LNCaP clone FGC (cell line): Measurements from ENCODE around the gene PTGDS.

Source experiments
- DNase-seq: peaks from one replicate; pipeline ENCODE4 v3.0.0-alpha.2; 2011; ENCODE audit warnings: low read depth
- H3K4me3 ChIP-seq: 2 replicates; pipeline ENCODE4 v1.5.1; 2011; ENCODE audit warnings: mild to moderate bottlenecking, low read depth, low read length, control low read depth
- CTCF ChIP-seq: IDR thresholded peaks from 2 replicates; pipeline ENCODE4 v1.5.1; 2012; ENCODE audit warnings: mild to moderate bottlenecking; ENCODE audit not compliant: control insufficient read depth, insufficient read depth; ENCODE audit errors: extremely low read depth

The PTGDS gene

GRCh38 chr9:136957901-136958300 lies 19.4 kb upstream of the PTGDS start:
- TF ChIP-seq CTCF = no peak
- no peak for DNase-seq

DNA sequence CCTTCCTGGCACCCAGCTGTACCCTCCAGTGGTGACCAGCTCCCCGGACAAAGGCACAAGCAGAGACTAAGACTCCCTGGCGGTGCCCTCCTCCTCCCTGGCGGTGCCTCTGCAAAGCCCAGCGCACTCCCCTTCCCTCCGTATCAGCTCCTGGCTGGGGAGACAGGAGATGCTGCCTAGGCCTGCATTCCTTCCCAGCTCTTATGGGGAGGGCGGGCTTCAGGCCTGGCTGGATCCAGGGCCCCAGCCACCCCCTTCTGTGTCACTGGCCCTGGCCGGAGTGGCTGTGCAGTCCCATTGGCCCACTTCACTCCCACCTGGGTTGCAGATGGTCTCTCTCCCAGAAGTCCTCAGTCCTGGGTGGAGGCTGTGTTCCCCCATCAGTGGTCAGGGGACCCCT lies 18.8 kb upstream of the PTGDS start:
- DNase-seq = no peak
- H3K4me3 ChIP-seq = no peak overlapping the region
- no peak for TF ChIP-seq CTCF

More at GRCh38 chr9:136957901-136958300, 19.4 kb upstream of the PTGDS start:
- no peak overlapping the region for H3K4me3 ChIP-seq

DNA sequence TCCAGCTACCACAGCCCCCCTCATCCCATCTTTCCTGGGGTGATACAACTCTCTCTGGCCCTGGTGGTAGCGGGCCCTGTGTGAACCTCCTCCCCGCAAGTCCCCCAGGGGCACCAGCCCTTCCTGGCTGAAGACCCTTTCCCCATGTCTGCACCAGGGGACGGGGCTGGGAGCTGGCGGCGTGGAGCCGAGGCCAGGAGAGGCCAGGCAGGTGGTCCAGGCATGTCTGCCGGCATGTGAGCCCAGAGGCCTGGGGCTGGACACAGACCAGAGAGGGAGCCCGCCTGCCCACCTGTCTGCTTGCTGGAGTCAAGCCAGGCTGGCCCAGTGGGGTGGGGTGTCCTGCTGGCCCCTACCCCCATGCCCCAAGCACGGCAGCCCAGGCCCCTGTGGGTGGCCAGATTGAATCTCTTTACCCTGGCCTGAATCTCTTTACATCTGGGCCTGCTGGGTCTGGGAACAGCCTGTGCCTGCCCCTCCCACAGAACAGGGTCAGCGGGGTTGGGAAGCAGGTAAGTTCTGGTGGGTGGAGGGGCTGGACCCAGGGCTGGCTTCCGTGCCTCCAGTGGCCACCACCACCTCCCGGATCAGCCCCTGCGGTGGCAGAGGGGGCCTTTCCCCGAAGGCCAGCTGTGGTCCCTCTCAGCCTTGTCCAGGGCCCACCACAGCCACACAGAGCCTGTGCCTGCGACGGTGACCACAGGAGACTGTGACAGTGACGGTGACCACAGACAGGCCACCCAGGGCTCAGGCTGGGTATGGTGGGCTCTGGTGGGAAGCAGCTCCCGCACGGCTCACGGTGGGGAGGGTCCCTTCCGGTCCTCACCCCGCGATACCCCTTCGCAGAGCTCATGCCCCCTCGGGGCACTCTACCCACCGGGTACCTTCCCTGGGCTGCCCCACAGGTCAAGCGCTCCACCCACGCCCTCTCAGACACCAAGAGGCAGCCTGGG lies 18.1 kb upstream of the PTGDS start:
- no peak for DNase-seq
- no peak for TF ChIP-seq CTCF
- H3K4me3 ChIP-seq = no peak overlapping the region

- H3K4me3 ChIP-seq = no peak overlapping the region
- TF ChIP-seq CTCF = no peak
- no peak for DNase-seq
Measured at GRCh38 chr9:136960212-136960937, 16.9 kb upstream of the PTGDS start.

DNA sequence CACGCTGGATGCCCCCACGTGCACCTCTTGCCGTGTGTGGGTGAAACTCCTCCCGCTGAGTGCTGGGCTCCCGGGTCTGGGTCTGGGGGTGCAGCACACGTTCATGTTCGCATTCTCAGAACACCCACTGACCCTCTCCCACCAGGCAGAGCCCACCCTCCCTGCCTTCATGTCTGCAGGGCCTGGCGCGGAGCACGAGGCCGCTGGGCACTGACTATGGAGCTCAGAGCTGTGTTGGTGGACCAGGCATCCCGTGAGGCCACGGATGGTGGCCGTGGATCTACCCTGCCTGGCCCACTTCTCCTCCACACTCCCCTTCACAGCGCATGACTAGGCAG lies 16.4 kb upstream of the PTGDS start:
- no peak for DNase-seq
- no peak overlapping the region for H3K4me3 ChIP-seq
- no peak for TF ChIP-seq CTCF

- no peak for DNase-seq
- TF ChIP-seq CTCF = no peak
Measured at GRCh38 chr9:136961279-136962065, 15.8 kb upstream of the PTGDS start.

More at GRCh38 chr9:136961279-136962065, 15.8 kb upstream of the PTGDS start:
- no peak overlapping the region for H3K4me3 ChIP-seq
